Sigmoid colon (tissue), 7 donors: ENCODE measurements around the gene CHL1. TPM values are rescaled to one million over a fixed set of nuclear protein-coding genes. Genes with fewer than 3 reads are reported as not detected.

Source experiments
- DNase-seq: peaks from one replicate; pipeline ENCODE4 v3.0.0-alpha.2; 2019
- H3K27ac ChIP-seq, 4 donors: fragments of 200-600 bp; sonication (generic); one replicate each; pipeline ENCODE4 v1.5.1; 2016 to 2019; ENCODE audit warnings: mild to moderate bottlenecking in 1 of 4
- H3K27me3 ChIP-seq, 3 donors: fragments of 200-600 bp; sonication (generic); one replicate each; pipeline ENCODE4 v1.5.1; 2019; ENCODE audit warnings: mild to moderate bottlenecking in 1 of 3
- H3K36me3 ChIP-seq, 4 donors: fragments of 200-600 bp; sonication (generic); one replicate each; pipeline ENCODE4 v1.5.1; 2016 to 2019
- H3K4me1 ChIP-seq, 4 donors: fragments of 200-600 bp; sonication (generic); one replicate each; pipeline ENCODE4 v1.5.1; 2017 to 2019
- H3K4me3 ChIP-seq, 4 donors: fragments of 200-600 bp; sonication (generic); one replicate each; pipeline ENCODE4 v1.5.1; 2017 to 2019; ENCODE audit warnings: mild to moderate bottlenecking in 2 of 4, moderate library complexity in 1 of 4
- H3K9me3 ChIP-seq, 4 donors: fragments of 200-600 bp in 3 of 4; sonication (generic) in 3 of 4; one replicate each; pipeline versions ENCODE4 v1.5.1 to v1.6.1; 2013 to 2019
- CTCF ChIP-seq, 4 experiments: fragments of 450-650 bp in 3 of 4; fragments of 200-600 bp in 1 of 4; IDR thresholded peaks; one replicate each; pipeline ENCODE4 v1.5.1; 2016 to 2019; ENCODE audit warnings: antibody characterized with exemption in 4 of 4, mild to moderate bottlenecking in 3 of 4, moderate library complexity in 2 of 4
- EP300 ChIP-seq, 4 donors: sonication (generic); formaldehyde crosslinking; IDR thresholded peaks; one replicate each; pipeline ENCODE4 v1.6.1; 2017; ENCODE audit warnings: antibody characterized with exemption in 4 of 4
- POLR2A ChIP-seq, 2 donors: fragments of 450-650 bp; IDR thresholded peaks; one replicate each; pipeline ENCODE4 v1.6.1; 2016; ENCODE audit warnings: antibody characterized with exemption in 2 of 2, mild to moderate bottlenecking in 2 of 2, moderate library complexity in 2 of 2
- POLR2AphosphoS5 ChIP-seq, 4 donors: sonication (generic); formaldehyde crosslinking; IDR thresholded peaks; one replicate each; pipeline ENCODE4 v1.6.1; 2017; ENCODE audit warnings: antibody characterized with exemption in 4 of 4
- WGBS, 2 donors: extraction: QIAGEN DNeasy Blood & Tissue Kit; methylation state at CpG; one replicate each; pipeline ENCODE4 v1.1.7; 2013; 5-methylcytosine and 5-hydroxymethylcytosine counted together
- intact Hi-C: fragments of 100-400 bp; cut with DNase I; formaldehyde crosslinking; loops from one replicate; pipeline ENCODE4 v1.15.1; 2023
- polyA plus RNA-seq, 3 donors: library from polyadenylated mRNA; stranded (reverse); fragments of 200-250 nt; gene quantifications; one replicate each; pipeline ENCODE4 v1.2.3, GENCODE V29; 2013
- total RNA-seq, 4 donors: library from RNA; depleted of rRNA; stranded (reverse); fragments of >200 nt; gene quantifications; one replicate each; pipeline ENCODE4 v1.1.0, GENCODE V29; 2016
- donor health status: healthy with polysubstance abuse.
- donor health status: Bipolar disorder and iron deficiency.
- donor health status: healthy.

The CHL1 gene
- total and polyA plus RNA-seq, 7 donors, result 0.46 to 86.7 (median 29.1) TPM

GRCh38 chr3:197828-198491, 1.4 kb downstream of the CHL1 start:
- no peaks in the 10 kb centered on the region for H3K36me3 ChIP-seq
- peaks cover 4 to 49% (median 30%) of the 10 kb centered on the region in 3 donors for H3K27me3 ChIP-seq
- peaks cover 0 to 23% (median 21%) of the 10 kb centered on the region in 4 donors for H3K4me1 ChIP-seq
- 4 to 27% methylated on average over 66 of the region's 66 CpGs for WGBS, 2 donors
- H3K4me3 ChIP-seq, result peak overlapping the region; percentile 41 to 58 (median 48)
- intact Hi-C loops, result no loop called here
- no peak for DNase-seq
- no peaks in the 10 kb centered on the region for H3K9me3 ChIP-seq
- peak overlapping the region; percentile 32 to 55 (median 52) for H3K27ac ChIP-seq
- no peak for TF ChIP-seq CTCF (IDR thresholded peaks at IDR 0.05)
- TF ChIP-seq EP300 (IDR thresholded peaks at IDR 0.05), result no peak
- no peak for TF ChIP-seq POLR2AphosphoS5 (IDR thresholded peaks at IDR 0.05)
- no peak for TF ChIP-seq POLR2A (IDR thresholded peaks at IDR 0.05)

- no peaks in the 10 kb centered on the region for H3K9me3 ChIP-seq
- 95 to 96% methylated on average over 2 of the region's 2 CpGs for WGBS, 2 donors
- no peak overlapping the region for H3K4me3 ChIP-seq
- TF ChIP-seq POLR2A (IDR thresholded peaks at IDR 0.05) (no peak), POLR2AphosphoS5 (IDR thresholded peaks at IDR 0.05) (no peak), EP300 (IDR thresholded peaks at IDR 0.05) (no peak), CTCF (IDR thresholded peaks at IDR 0.05) (no peak)
- intact Hi-C loops, result no loop called here
- no peak overlapping the region for H3K27ac ChIP-seq
- DNase-seq, result no peak
- no peaks in the 10 kb centered on the region for H3K36me3 ChIP-seq
- peaks cover 4 to 45% (median 30%) of the 10 kb centered on the region in 3 donors for H3K27me3 ChIP-seq
- H3K4me1 ChIP-seq, result peaks cover 0 to 23% (median 21%) of the 10 kb centered on the region in 4 donors
These were observed 3.3 kb downstream of the CHL1 start for GRCh38 chr3:199835-200234.

GRCh38 chr3:200758-201325, 4.3 kb downstream of the CHL1 start:
- Histone ChIP-seq H3K27ac (no peak overlapping the region), H3K4me3 (no peak overlapping the region), H3K27me3 (peaks cover 4 to 36% (median 30%) of the 10 kb centered on the region in 3 donors), H3K9me3 (no peaks in the 10 kb centered on the region), H3K4me1 (peaks cover 0 to 23% (median 21%) of the 10 kb centered on the region in 4 donors), H3K36me3 (no peaks in the 10 kb centered on the region)
- intact Hi-C loops, result no loop called here
- WGBS, 2 donors, result 70 to 77% methylated on average over 4 of the region's 4 CpGs
- DNase-seq, result no peak
- TF ChIP-seq POLR2A (IDR thresholded peaks at IDR 0.05) (no peak), CTCF (IDR thresholded peaks at IDR 0.05) (no peak), POLR2AphosphoS5 (IDR thresholded peaks at IDR 0.05) (no peak), EP300 (IDR thresholded peaks at IDR 0.05) (no peak)

- H3K4me3 ChIP-seq, result no peak overlapping the region
- no peak for DNase-seq
- no peaks in the 10 kb centered on the region for H3K9me3 ChIP-seq
- 64 to 74% methylated on average over 2 of the region's 2 CpGs for WGBS, 2 donors
- no peak overlapping the region for H3K27ac ChIP-seq
- no peaks in the 10 kb centered on the region for H3K4me1 ChIP-seq
- no peak for TF ChIP-seq POLR2A (IDR thresholded peaks at IDR 0.05)
- TF ChIP-seq EP300 (IDR thresholded peaks at IDR 0.05), result no peak
- no peak for TF ChIP-seq POLR2AphosphoS5 (IDR thresholded peaks at IDR 0.05)
- no peak for TF ChIP-seq CTCF (IDR thresholded peaks at IDR 0.05)
- peaks cover 0 to 3% (median 0%) of the 10 kb centered on the region in 3 donors for H3K27me3 ChIP-seq
- H3K36me3 ChIP-seq, result no peaks in the 10 kb centered on the region
- intact Hi-C loops, result no loop called here
These were observed 7.5 kb downstream of the CHL1 start for GRCh38 chr3:204102-204501.
